K562 (cell line): ENCODE data around the gene FSHR. TPM values are rescaled to one million over a fixed set of nuclear protein-coding genes. Genes with fewer than 3 reads are reported as not detected.

Experiments
- ATAC-seq: fragments of 200-7000 bp; cut with Tn5 transposase; 3 replicates; pipeline ENCODE4 v1.9.1; 2020; ENCODE audit warnings: moderate library complexity
- BruUV-seq: library from RNA; stranded (reverse); fragments of 400-500 nt; replicated peaks from 2 replicates; lab custom pipeline; 2021; lab: Mats Ljungman, UMichigan
- CTCF ChIA-PET: fragments of 300-600 bp; formaldehyde crosslinking; extraction: SDS; loops from one replicate; lab custom pipeline; 2021; ENCODE audit warnings: low intra/inter-chr PET ratio; lab: Yijun Ruan, JAX
- POLR2A ChIA-PET: fragments of 300-600, 350-650 bp; sonication (Branson Sonifier 250); formaldehyde crosslinking; extraction: SDS; loops from one replicate; lab custom pipeline; 2021; ENCODE audit warnings: antibody characterized with exemption, inconsistent platforms; lab: Yijun Ruan, JAX
- DNase-seq, 4 experiments: peaks; one replicate each; pipeline versions ENCODE4 v3.0.0 to v3.0.0-alpha.2; 2011 to 2018; ENCODE audit warnings: low spot score in 3 of 4, mixed read lengths in 3 of 4; ENCODE audit errors: extremely low read depth in 1 of 4
- FAIRE-seq: peaks from 2 replicates; lab custom pipeline; 2011; peaks lifted over from hg19 to GRCh38; lab: Jason Lieb, UNC
- H2AFZ ChIP-seq: 2 replicates; pipeline ENCODE4 v1.6.0; 2011; ENCODE audit warnings: low read depth, low read length, control low read depth, inconsistent platforms
- H3K27ac ChIP-seq: fragments of 200-600 bp; 3 replicates; pipeline ENCODE4 v1.8.0; 2011; ENCODE audit warnings: low read depth, mild to moderate bottlenecking, control low read depth, inconsistent platforms, low read length, moderate library complexity, mixed read lengths; ENCODE audit errors: extremely low read depth
- H3K27me3 ChIP-seq, 2 experiments: fragments of 300-600 bp in 1 of 2; 2 replicates in 1 of 2; 3 replicates in 1 of 2; pipeline versions ENCODE4 v1.6.0 to v1.8.0; 2011; ENCODE audit warnings: inconsistent platforms in 2 of 2, low read length in 2 of 2, mild to moderate bottlenecking in 1 of 2, mixed read lengths in 1 of 2, moderate library complexity in 1 of 2; ENCODE audit not compliant: control insufficient read depth in 2 of 2, insufficient read depth in 2 of 2
- H3K36me3 ChIP-seq: fragments of 300-600 bp; 3 replicates; pipeline ENCODE4 v1.8.0; 2011; ENCODE audit warnings: mild to moderate bottlenecking, low read length, inconsistent platforms; ENCODE audit not compliant: control insufficient read depth, insufficient read depth
- H3K4me1 ChIP-seq, 2 experiments: fragments of 200-600 bp in 1 of 2; replicated peaks in 1 of 2; 2 replicates in 1 of 2; 3 replicates in 1 of 2; pipeline versions ENCODE4 v1.5.1 to v1.8.0; 2011; ENCODE audit warnings: inconsistent platforms in 2 of 2, low read length in 2 of 2, mild to moderate bottlenecking in 1 of 2, mixed read lengths in 1 of 2, moderate library complexity in 1 of 2; ENCODE audit not compliant: control insufficient read depth in 2 of 2, insufficient read depth in 2 of 2
- H3K4me2 ChIP-seq: 2 replicates; pipeline ENCODE4 v1.6.1; 2011; ENCODE audit warnings: low read length, control low read depth, inconsistent platforms, mixed read lengths; ENCODE audit not compliant: insufficient read depth
- H3K4me3 ChIP-seq: fragments of 200-600 bp; sonication (generic), shearing (Covaris generic); 2 replicates; pipeline ENCODE4 v1.5.1; 2016; ENCODE audit warnings: control low read depth, inconsistent platforms
- H3K79me2 ChIP-seq: fragments of 200-600 bp; 3 replicates; pipeline ENCODE4 v1.8.0; 2011; ENCODE audit warnings: low read length, inconsistent platforms; ENCODE audit not compliant: control insufficient read depth, insufficient read depth
- H3K9ac ChIP-seq, 2 experiments: 2 replicates each; pipeline versions ENCODE4 v1.6.0 to v1.6.1; 2011; ENCODE audit warnings: low read depth in 2 of 2, low read length in 2 of 2, control low read depth in 1 of 2, inconsistent platforms in 1 of 2, mild to moderate bottlenecking in 1 of 2, mixed read lengths in 1 of 2; ENCODE audit not compliant: insufficient read depth in 1 of 2
- H3K9me1 ChIP-seq: one replicate; pipeline ENCODE4 v1.6.0; 2011; ENCODE audit warnings: inconsistent platforms, mild to moderate bottlenecking, low read length, moderate library complexity; ENCODE audit not compliant: control insufficient read depth, insufficient read depth
- H3K9me3 ChIP-seq: replicated peaks from 2 replicates; pipeline ENCODE4 v1.5.1; 2011; ENCODE audit warnings: low read depth, low read length, inconsistent platforms; ENCODE audit not compliant: control insufficient read depth, insufficient read depth
- H4K20me1 ChIP-seq: replicated peaks from 2 replicates; pipeline ENCODE4 v1.6.1; 2011; ENCODE audit warnings: low read length, inconsistent platforms, mixed read lengths; ENCODE audit not compliant: control insufficient read depth, insufficient read depth
- ILK ChIP-seq: fragments of 450-650 bp; IDR thresholded peaks from 2 replicates; pipeline ENCODE4 v1.6.1; 2016; ENCODE audit warnings: missing genetic modification characterization, low read depth, mild to moderate bottlenecking, missing compliant biosample characterization, moderate library complexity, borderline replicate concordance
- IRF2 ChIP-seq: sonication (generic); formaldehyde crosslinking; IDR thresholded peaks from 2 replicates; pipeline ENCODE4 v1.8.1; 2022; ENCODE audit warnings: mild to moderate bottlenecking, missing genetic modification reagents
- MTA3 ChIP-seq: fragments of 450-650 bp; formaldehyde crosslinking; IDR thresholded peaks from 2 replicates; pipeline ENCODE4 v1.6.1; 2017; ENCODE audit warnings: mild to moderate bottlenecking, borderline replicate concordance
- NBN ChIP-seq: fragments of 450-650 bp; IDR thresholded peaks from 2 replicates; pipeline ENCODE4 v1.6.1; 2016; ENCODE audit warnings: low read depth, mild to moderate bottlenecking
- NRF1 ChIP-seq, 2 experiments: fragments of 450-650 bp; IDR thresholded peaks in 1 of 2; conservative IDR thresholded peaks in 1 of 2; 2 replicates each; pipeline ENCODE4 v1.6.1; 2014; ENCODE audit warnings: mild to moderate bottlenecking in 2 of 2
- SAP30 ChIP-seq: fragments of 200-600 bp; sonication (generic); IDR thresholded peaks from 2 replicates; pipeline ENCODE4 v1.6.1; 2012; ENCODE audit warnings: borderline replicate concordance, low read depth, mild to moderate bottlenecking, moderate library complexity, low read length, control low read depth, inconsistent platforms; ENCODE audit not compliant: insufficient read depth, poor library complexity, severe bottlenecking
- WGBS: fragments of 100-300 bp; shearing (Covaris generic); methylation state at CpG from one replicate; pipeline ENCODE4 v1.1.6; 2016; ENCODE audit warnings: low coverage, mixed read lengths; ENCODE audit not compliant: insufficient coverage; ENCODE audit errors: missing lambda C conversion rate; 5-methylcytosine and 5-hydroxymethylcytosine counted together
- in situ Hi-C: fragments of 300-500 bp; cut with MboI; formaldehyde crosslinking; loops from 4 replicates; pipeline ENCODE4 v1.15.0; 2018; ENCODE audit warnings: inconsistent platforms, mixed read lengths
- intact Hi-C: fragments of 100-400 bp; cut with micrococcal nuclease; formaldehyde crosslinking; loops from 2 replicates; pipeline ENCODE4 v1.14.2; 2022
- polyA plus RNA-seq, 8 experiments: library from polyadenylated mRNA; depleted of rRNA in 4 of 8; stranded (reverse) in 5 of 8; unstranded in 3 of 8; fragments of >200 nt; fragmentation: Nextera tagmentation in 2 of 8; fragmentation: Illumina TruSeq in 1 of 8; extraction: Ambion mirVana in 2 of 8; extraction: Trizol in 1 of 8; gene quantifications; 2 replicates each; pipeline versions ENCODE4 v1.2.1 to v1.2.3, GENCODE V29; 2011 to 2014; ENCODE audit warnings: inconsistent platforms in 1 of 8, missing spikeins in 1 of 8
- total RNA-seq, 7 experiments: library from RNA; depleted of rRNA in 6 of 7; stranded (reverse); fragments of >200 nt in 6 of 7; fragmentation: Illumina TruSeq in 2 of 7; extraction: Trizol in 2 of 7; gene quantifications; 2 replicates each; pipeline versions ENCODE4 v1.2.1 to v1.2.3, GENCODE V29; 2011 to 2021; ENCODE audit warnings: low replicate concordance in 1 of 7
- TF ChIP-seq, protein P1 (sequence below): fragments of 450-650 bp; formaldehyde crosslinking; IDR thresholded peaks from 2 replicates; pipeline ENCODE4 v1.4.0; 2020; ENCODE audit warnings: mild to moderate bottlenecking, mixed read lengths

FSHR gene
- total and polyA plus RNA-seq, 9 of the 15 experiments (the other 6 are each of a cell fraction or from before 2014, with no cell fraction given): not detected

GRCh38 chr2:48941456-48941855 is 212.9 kb downstream of the FSHR start:
- no TSS peak for BruUV-seq
- Histone ChIP-seq H3K9me3 (no peaks in the 10 kb centered on the region), H3K4me1 (no peaks in the 10 kb centered on the region), H3K36me3 (no peaks in the 10 kb centered on the region), H3K4me2 (no peak overlapping the region), H3K27ac (no peak overlapping the region), H3K27me3 (no peaks in the 10 kb centered on the region), H3K9ac (no peak overlapping the region), H3K79me2 (no peaks in the 10 kb centered on the region), H3K4me3 (no peak overlapping the region), H4K20me1 (no peaks in the 10 kb centered on the region), H2AFZ (no peak overlapping the region), H3K9me1 (no peaks in the 10 kb centered on the region)
- in situ Hi-C loops (no loop called here), intact Hi-C loops (loop anchor here (10.0 kb wide), 1 partner anchor 1203 kb away; no protein-coding TSS in a partner anchor)
- TF ChIP-seq NBN (no peak), IRF2 (no peak), NRF1 (conservative IDR thresholded peaks at IDR 0.05 in 1 of 2, IDR thresholded peaks at IDR 0.05 in 1 of 2) (no peak), MTA3 (no peak), SAP30 (no peak), ILK (tag) (no peak)
- TF ChIP-seq, protein P1, sequence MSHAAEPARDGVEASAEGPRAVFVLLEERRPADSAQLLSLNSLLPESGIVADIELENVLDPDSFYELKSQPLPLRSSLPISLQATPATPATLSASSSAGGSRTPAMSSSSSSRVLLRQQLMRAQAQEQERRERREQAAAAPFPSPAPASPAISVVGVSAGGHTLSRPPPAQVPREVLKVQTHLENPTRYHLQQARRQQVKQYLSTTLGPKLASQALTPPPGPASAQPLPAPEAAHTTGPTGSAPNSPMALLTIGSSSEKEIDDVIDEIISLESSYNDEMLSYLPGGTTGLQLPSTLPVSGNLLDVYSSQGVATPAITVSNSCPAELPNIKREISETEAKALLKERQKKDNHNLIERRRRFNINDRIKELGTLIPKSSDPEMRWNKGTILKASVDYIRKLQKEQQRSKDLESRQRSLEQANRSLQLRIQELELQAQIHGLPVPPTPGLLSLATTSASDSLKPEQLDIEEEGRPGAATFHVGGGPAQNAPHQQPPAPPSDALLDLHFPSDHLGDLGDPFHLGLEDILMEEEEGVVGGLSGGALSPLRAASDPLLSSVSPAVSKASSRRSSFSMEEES: peak; percentile 19; the same call in 1 of the 2 replicates
- FAIRE-seq (no peak), DNase-seq (no peak), ATAC-seq (no peak)
- CTCF ChIA-PET: no interaction called here
- 2% methylated on average over 3 of the region's 3 CpGs for WGBS
- POLR2A ChIA-PET: no interaction called here
